Measurements from ENCODE around the gene RER1. TPM values are rescaled to one million over a fixed set of nuclear protein-coding genes. Genes with fewer than 3 reads are reported as not detected.
"Not testable (repeated sequence)": the region's sequence is repeated elsewhere in the genome, so short reads cannot be mapped to it uniquely, and the experiment has no call there.

RER1 gene
- total RNA-seq, 2 experiments from 2014 or later = 120 to 131 TPM

DNA sequence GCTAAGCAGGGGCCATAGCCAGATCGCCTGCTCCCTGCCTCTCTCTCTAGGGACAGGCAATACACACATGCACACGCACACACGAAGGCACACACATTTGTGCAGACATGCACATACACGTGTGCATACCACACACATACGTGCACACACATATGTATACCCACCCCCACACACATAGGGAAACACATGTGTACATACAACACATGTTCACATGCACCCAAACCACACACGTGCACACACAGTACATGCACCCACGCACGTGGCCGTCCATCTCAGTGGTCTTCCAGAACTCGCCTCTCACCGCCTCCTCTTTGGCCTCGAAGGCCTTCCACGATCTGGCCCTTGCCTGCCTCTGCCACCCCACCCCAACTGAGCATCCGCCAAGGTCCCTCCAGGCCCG is 46.0 kb downstream of the RER1 start:
- no peaks in the 10 kb centered on the region for H3K36me3 Mint-ChIP-seq (ENCODE audit: low read depth)
- ChIA-PET POLR2A (no interaction called here), CTCF (no interaction called here)
- no peak overlapping the region for H3K4me3 Mint-ChIP-seq
- TF ChIP-seq, protein P1, sequence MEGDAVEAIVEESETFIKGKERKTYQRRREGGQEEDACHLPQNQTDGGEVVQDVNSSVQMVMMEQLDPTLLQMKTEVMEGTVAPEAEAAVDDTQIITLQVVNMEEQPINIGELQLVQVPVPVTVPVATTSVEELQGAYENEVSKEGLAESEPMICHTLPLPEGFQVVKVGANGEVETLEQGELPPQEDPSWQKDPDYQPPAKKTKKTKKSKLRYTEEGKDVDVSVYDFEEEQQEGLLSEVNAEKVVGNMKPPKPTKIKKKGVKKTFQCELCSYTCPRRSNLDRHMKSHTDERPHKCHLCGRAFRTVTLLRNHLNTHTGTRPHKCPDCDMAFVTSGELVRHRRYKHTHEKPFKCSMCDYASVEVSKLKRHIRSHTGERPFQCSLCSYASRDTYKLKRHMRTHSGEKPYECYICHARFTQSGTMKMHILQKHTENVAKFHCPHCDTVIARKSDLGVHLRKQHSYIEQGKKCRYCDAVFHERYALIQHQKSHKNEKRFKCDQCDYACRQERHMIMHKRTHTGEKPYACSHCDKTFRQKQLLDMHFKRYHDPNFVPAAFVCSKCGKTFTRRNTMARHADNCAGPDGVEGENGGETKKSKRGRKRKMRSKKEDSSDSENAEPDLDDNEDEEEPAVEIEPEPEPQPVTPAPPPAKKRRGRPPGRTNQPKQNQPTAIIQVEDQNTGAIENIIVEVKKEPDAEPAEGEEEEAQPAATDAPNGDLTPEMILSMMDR (IDR thresholded peaks at IDR 0.05) = no peak
- H3K9me3 Mint-ChIP-seq = no peaks in the 10 kb centered on the region
- DNase-seq (no peak), ATAC-seq (no peak)
- H3K27ac Mint-ChIP-seq = no peak overlapping the region
- intact Hi-C loops (cut with micrococcal nuclease) = no loop called here
- peaks cover under 1% of the 10 kb centered on the region for H3K27me3 Mint-ChIP-seq
- no peaks in the 10 kb centered on the region for H3K4me1 Mint-ChIP-seq (ENCODE audit: low read depth)

DNA sequence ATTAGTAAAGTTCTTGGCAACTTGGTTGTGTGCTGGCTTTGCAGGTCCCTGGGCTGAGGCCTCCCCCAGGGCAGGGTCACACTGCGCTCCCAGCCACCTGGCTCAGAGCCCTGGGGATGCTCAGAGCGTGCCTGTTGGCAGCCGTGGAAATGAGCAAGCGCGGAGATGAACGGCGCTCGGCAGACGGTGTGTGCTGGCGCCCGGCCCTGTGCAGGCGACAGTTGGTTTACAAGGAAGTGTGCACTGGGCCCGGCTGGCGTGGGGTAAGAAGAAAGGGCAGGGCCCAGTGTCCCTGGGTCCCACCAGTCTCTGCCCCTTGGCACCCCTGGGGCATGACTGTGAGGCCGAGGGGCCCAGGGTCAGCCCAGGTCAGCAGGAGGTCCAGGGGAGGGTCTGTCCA is 46.4 kb downstream of the RER1 start:
- POLR2A ChIA-PET = no interaction called here
- no peak for ATAC-seq
- H3K27ac Mint-ChIP-seq = no peak overlapping the region

DNA sequence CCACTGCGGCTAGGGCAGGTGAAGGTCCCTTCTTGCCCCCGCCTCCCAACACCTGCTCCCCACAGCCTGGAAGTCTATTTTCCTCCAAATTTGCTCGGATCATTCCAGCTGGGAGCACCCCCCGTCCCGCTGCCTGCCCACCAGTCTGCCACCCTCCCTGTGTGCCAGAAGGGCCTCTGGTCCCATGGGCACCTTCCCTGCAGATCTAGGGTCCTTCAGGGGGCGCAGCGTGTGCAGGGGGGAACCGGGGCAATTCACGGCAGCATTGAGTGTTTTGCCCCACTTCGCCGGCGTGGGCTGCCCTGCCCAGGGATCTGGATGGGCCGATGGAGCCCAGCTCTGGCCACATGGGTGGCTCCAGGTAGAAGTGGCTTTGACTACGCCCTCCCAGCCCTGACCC is 47.0 kb downstream of the RER1 start:
- ATAC-seq = no peak
- no peak overlapping the region for H3K4me3 Mint-ChIP-seq
- DNase-seq = no peak
- TF ChIP-seq, protein P1 (IDR thresholded peaks at IDR 0.05) = no peak
- H3K4me1 Mint-ChIP-seq (ENCODE audit: low read depth) = no peaks in the 10 kb centered on the region
- no peaks in the 10 kb centered on the region for H3K9me3 Mint-ChIP-seq
- intact Hi-C loops (cut with micrococcal nuclease) = no loop called here
- POLR2A ChIA-PET = no interaction called here
- H3K27me3 Mint-ChIP-seq = peaks cover 3% of the 10 kb centered on the region
- H3K27ac Mint-ChIP-seq = no peak overlapping the region
- CTCF ChIA-PET = interaction anchor here (0.6 kb wide), 1 partner anchor 1032 kb away, joined by 3 read pairs; no protein-coding TSS in a partner anchor
- H3K36me3 Mint-ChIP-seq (ENCODE audit: low read depth) = no peaks in the 10 kb centered on the region

More for the DNA sequence above, 46.4 kb downstream of the RER1 start:
- H3K9me3 Mint-ChIP-seq = no peaks in the 10 kb centered on the region
- no peaks in the 10 kb centered on the region for H3K4me1 Mint-ChIP-seq (ENCODE audit: low read depth)
- DNase-seq = no peak
- intact Hi-C loops (cut with micrococcal nuclease) = no loop called here
- TF ChIP-seq, protein P1 (IDR thresholded peaks at IDR 0.05) = no peak
- CTCF ChIA-PET = no interaction called here
- H3K36me3 Mint-ChIP-seq (ENCODE audit: low read depth) = no peaks in the 10 kb centered on the region
- H3K27me3 Mint-ChIP-seq = peaks cover 3% of the 10 kb centered on the region
- no peak overlapping the region for H3K4me3 Mint-ChIP-seq

DNA sequence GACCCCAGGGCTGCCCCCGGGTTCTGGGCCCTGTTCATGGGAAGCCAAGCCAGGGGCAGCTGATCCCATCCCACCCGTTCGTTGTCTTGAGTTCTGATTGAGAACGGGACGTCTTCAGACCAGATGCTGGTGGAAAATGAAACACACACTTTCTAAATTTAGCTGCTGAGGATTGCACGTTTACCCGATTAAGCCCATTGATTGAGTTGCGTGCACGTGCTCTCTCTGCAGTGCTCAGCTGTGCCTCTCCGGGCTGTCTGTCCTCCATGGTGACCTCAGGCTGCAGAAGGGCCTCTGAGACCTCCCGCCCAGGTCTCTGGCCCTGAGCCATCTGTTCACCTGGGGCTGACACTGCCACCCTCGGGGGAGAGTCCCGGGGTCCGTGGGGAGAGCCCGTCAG is 47.7 kb downstream of the RER1 start:
- H3K9me3 Mint-ChIP-seq = no peaks in the 10 kb centered on the region
- ATAC-seq (no peak), DNase-seq (no peak)
- intact Hi-C loops (cut with micrococcal nuclease) = no loop called here
- H3K27ac Mint-ChIP-seq = no peak overlapping the region
- ChIA-PET CTCF (no interaction called here), POLR2A (no interaction called here)
- TF ChIP-seq, protein P1 (IDR thresholded peaks at IDR 0.05) = no peak
- no peak overlapping the region for H3K4me3 Mint-ChIP-seq
- no peaks in the 10 kb centered on the region for H3K4me1 Mint-ChIP-seq (ENCODE audit: low read depth)
- peaks cover 5% of the 10 kb centered on the region for H3K27me3 Mint-ChIP-seq
- H3K36me3 Mint-ChIP-seq (ENCODE audit: low read depth) = no peaks in the 10 kb centered on the region

DNA sequence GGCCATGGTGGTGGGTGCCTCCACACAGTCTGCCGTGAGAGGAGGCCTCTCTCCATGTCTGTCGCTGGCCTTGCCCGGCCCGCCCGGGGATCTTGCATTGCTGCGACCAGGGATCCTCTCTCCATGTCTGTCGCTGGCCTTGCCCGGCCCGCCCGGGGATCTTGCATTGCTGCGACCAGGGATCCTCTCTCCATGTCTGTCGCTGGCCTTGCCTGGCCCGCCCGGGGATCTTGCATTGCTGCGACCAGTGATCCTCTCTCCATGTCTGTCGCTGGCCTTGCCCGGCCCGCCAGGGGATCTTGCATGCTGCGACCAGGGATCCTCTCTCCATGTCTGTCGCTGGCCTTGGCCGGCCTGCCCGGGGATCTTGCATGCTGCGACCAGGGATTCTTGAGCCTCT is 48.7 kb downstream of the RER1 start:
- H3K27ac Mint-ChIP-seq; intact Hi-C loops (cut with micrococcal nuclease); H3K9me3 Mint-ChIP-seq; CTCF ChIA-PET; H3K4me3 Mint-ChIP-seq; DNase-seq; H3K4me1 Mint-ChIP-seq (ENCODE audit: low read depth); ATAC-seq; H3K36me3 Mint-ChIP-seq (ENCODE audit: low read depth): not testable (repeated sequence)
- peaks cover 11% of the 10 kb centered on the region for H3K27me3 Mint-ChIP-seq
- POLR2A ChIA-PET = interaction anchor here (0.6 kb wide), 1 partner anchor 21 kb away, joined by 3 read pairs; no protein-coding TSS in a partner anchor

DNA sequence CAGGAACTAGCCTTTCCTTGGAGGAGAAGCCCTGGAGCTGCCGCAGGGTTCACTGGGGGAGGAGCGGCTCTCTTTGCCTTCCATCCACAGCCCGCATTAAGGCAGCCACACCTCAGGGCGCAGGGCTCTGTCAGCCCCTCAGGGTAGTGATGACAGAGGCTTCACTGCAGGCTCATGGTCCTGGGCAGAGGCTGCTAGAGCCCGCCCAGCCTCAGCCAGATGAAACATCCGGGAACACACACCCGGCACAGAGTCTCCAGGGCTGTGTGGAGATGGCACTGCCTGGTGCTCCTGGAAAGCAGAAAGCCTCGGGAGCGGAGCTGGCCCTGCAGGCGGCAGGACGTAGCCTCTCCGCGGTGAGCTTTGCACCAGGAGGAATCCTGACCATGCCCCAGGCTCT is 50.1 kb downstream of the RER1 start:
- ChIA-PET CTCF (interaction anchor here (0.9 kb wide), 1 partner anchor 12 kb away, joined by 3 read pairs; no protein-coding TSS in a partner anchor), POLR2A (interaction anchor here (0.6 kb wide), 1 partner anchor 73 kb away, joined by 3 read pairs; no protein-coding TSS in a partner anchor)
- ATAC-seq = no peak
- DNase-seq = no peak
- peaks cover 11% of the 10 kb centered on the region for H3K27me3 Mint-ChIP-seq
- no peaks in the 10 kb centered on the region for H3K4me1 Mint-ChIP-seq (ENCODE audit: low read depth)
- no peaks in the 10 kb centered on the region for H3K36me3 Mint-ChIP-seq (ENCODE audit: low read depth)
- intact Hi-C loops (cut with micrococcal nuclease) = no loop called here
- H3K9me3 Mint-ChIP-seq = no peaks in the 10 kb centered on the region
- TF ChIP-seq, protein P1 (IDR thresholded peaks at IDR 0.05) = no peak
- no peak overlapping the region for H3K27ac Mint-ChIP-seq
- H3K4me3 Mint-ChIP-seq = no peak overlapping the region

Data from activated CD8-positive, alpha-beta T cell treated with anti-CD3 and anti-CD28 coated beads for 36 hours (primary cell).